H1 (cell line): ENCODE measurements around the gene TNFAIP8. TPM values are rescaled to one million over a fixed set of nuclear protein-coding genes. Genes with fewer than 3 reads are reported as not detected.

Source experiments
- CTCF ChIA-PET: fragments of 300-600 bp; sonication (Branson Sonifier 250); formaldehyde crosslinking; loops from one replicate; lab custom pipeline; 2021; ENCODE audit not compliant: partially characterized antibody; lab: Charles Lee
- POLR2A ChIA-PET: fragments of 300-600 bp; sonication (Branson Sonifier 250); formaldehyde crosslinking; loops from one replicate; lab custom pipeline; 2021; ENCODE audit warnings: inconsistent platforms; ENCODE audit not compliant: partially characterized antibody; lab: Charles Lee
- DNase-seq, 2 experiments: peaks; one replicate each; pipeline versions ENCODE4 v3.0.0 to v3.0.0-alpha.2; 2010 to 2022; ENCODE audit warnings: low spot score in 2 of 2, low read depth in 1 of 2, mixed read lengths in 1 of 2
- FAIRE-seq: peaks from 2 replicates; lab custom pipeline; 2011; peaks lifted over from hg19 to GRCh38; lab: Jason Lieb, UNC
- H2AFZ ChIP-seq: 2 replicates; pipeline ENCODE4 v1.8.1; 2012; ENCODE audit warnings: low read length, inconsistent platforms
- H2AK5ac ChIP-seq: 2 replicates; pipeline ENCODE4 v1.6.1; 2013; ENCODE audit warnings: low read depth, low read length
- H2BK120ac ChIP-seq: replicated peaks from 2 replicates; pipeline ENCODE3; 2013; ENCODE audit warnings: low read depth, low read length, inconsistent platforms
- H2BK12ac ChIP-seq: 2 replicates; pipeline ENCODE4 v1.6.1; 2013; ENCODE audit warnings: low read depth, low read length
- H2BK15ac ChIP-seq: 2 replicates; pipeline ENCODE4 v1.6.1; 2013; ENCODE audit warnings: low read length
- H2BK20ac ChIP-seq: 2 replicates; pipeline ENCODE4 v1.6.1; 2013; ENCODE audit warnings: low read length
- H2BK5ac ChIP-seq: 2 replicates; pipeline ENCODE4 v1.6.1; 2013; ENCODE audit warnings: low read depth, low read length
- H3K14ac ChIP-seq: 2 replicates; pipeline ENCODE4 v1.6.1; 2013; ENCODE audit warnings: inconsistent platforms; ENCODE audit not compliant: insufficient read length
- H3K18ac ChIP-seq: 2 replicates; pipeline ENCODE4 v1.6.1; 2013; ENCODE audit warnings: low read length; ENCODE audit errors: extremely low read depth
- H3K23ac ChIP-seq: 2 replicates; pipeline ENCODE4 v1.6.1; 2013; ENCODE audit warnings: inconsistent platforms; ENCODE audit not compliant: insufficient read length
- H3K23me2 ChIP-seq: 2 replicates; pipeline ENCODE4 v1.6.1; 2013; ENCODE audit warnings: low read depth, low read length
- H3K27ac ChIP-seq: 2 replicates; pipeline ENCODE4 v1.6.1; 2011; ENCODE audit warnings: low read depth, low read length, inconsistent platforms
- H3K27me3 ChIP-seq, 4 experiments: replicated peaks in 1 of 4; 1 replicate in 1 of 4; 2 replicates in 3 of 4; pipeline versions ENCODE4 v1.6.1 to v1.8.1; 2011 to 2013; ENCODE audit warnings: low read length in 3 of 4, mild to moderate bottlenecking in 3 of 4, inconsistent platforms in 2 of 4, mixed read lengths in 2 of 4, moderate library complexity in 1 of 4; ENCODE audit not compliant: control insufficient read depth in 3 of 4, insufficient read depth in 3 of 4; ENCODE audit errors: extremely low read depth in 1 of 4
- H3K36me3 ChIP-seq, 4 experiments: 2 replicates each; pipeline versions ENCODE4 v1.6.1 to v1.8.1; 2011 to 2013; ENCODE audit warnings: mild to moderate bottlenecking in 4 of 4, low read length in 3 of 4, moderate library complexity in 2 of 4, control low read depth in 1 of 4, inconsistent platforms in 1 of 4; ENCODE audit not compliant: insufficient read depth in 4 of 4, control insufficient read depth in 2 of 4
- H3K4ac ChIP-seq: replicated peaks from 2 replicates; pipeline ENCODE3; 2013; ENCODE audit warnings: low read length, low read depth, mixed read lengths, inconsistent platforms; ENCODE audit not compliant: insufficient read length
- H3K4me1 ChIP-seq, 4 experiments: replicated peaks in 1 of 4; 1 replicate in 1 of 4; 2 replicates in 3 of 4; pipeline versions ENCODE4 v1.6.1 to v1.8.1; 2011 to 2013; ENCODE audit warnings: low read length in 3 of 4, inconsistent platforms in 2 of 4, mixed read lengths in 1 of 4; ENCODE audit not compliant: insufficient read depth in 4 of 4, control insufficient read depth in 3 of 4
- H3K4me2 ChIP-seq, 2 experiments: 2 replicates each; pipeline versions ENCODE4 v1.6.1 to v1.8.1; 2011 to 2013; ENCODE audit warnings: low read depth in 2 of 2, low read length in 2 of 2, control low read depth in 1 of 2, inconsistent platforms in 1 of 2, mild to moderate bottlenecking in 1 of 2; ENCODE audit not compliant: insufficient read depth in 1 of 2
- H3K4me3 ChIP-seq, 4 experiments: fragments of 200-600, 300-600 bp in 1 of 4; sonication (generic), shearing (Covaris generic), sonication (Bioruptor Twin) in 1 of 4; 2 replicates each; pipeline versions ENCODE4 v1.5.1 to v1.8.1; 2011 to 2016; ENCODE audit warnings: low read length in 4 of 4, low read depth in 3 of 4, control low read depth in 2 of 4, inconsistent platforms in 2 of 4, mild to moderate bottlenecking in 2 of 4, mixed read lengths in 1 of 4, moderate library complexity in 1 of 4; ENCODE audit not compliant: insufficient read depth in 2 of 4; ENCODE audit errors: extremely low read depth in 1 of 4
- H3K56ac ChIP-seq: replicated peaks from 2 replicates; pipeline ENCODE3; 2013; ENCODE audit warnings: low read depth, mild to moderate bottlenecking, mixed read lengths, low read length, inconsistent platforms; ENCODE audit not compliant: insufficient read length
- H3K79me1 ChIP-seq: 2 replicates; pipeline ENCODE4 v1.6.1; 2013; ENCODE audit warnings: low read depth, low read length, control low read depth
- H3K79me2 ChIP-seq, 2 experiments: 2 replicates each; pipeline versions ENCODE4 v1.6.1 to v1.8.1; 2012 to 2013; ENCODE audit warnings: low read length in 2 of 2, mild to moderate bottlenecking in 2 of 2, inconsistent platforms in 1 of 2; ENCODE audit not compliant: insufficient read depth in 2 of 2, control insufficient read depth in 1 of 2
- H3K9ac ChIP-seq, 4 experiments: replicated peaks in 1 of 4; 1 replicate in 1 of 4; 2 replicates in 3 of 4; pipeline versions ENCODE4 v1.6.1 to v1.8.1; 2011 to 2013; ENCODE audit warnings: low read depth in 3 of 4, low read length in 3 of 4, control low read depth in 2 of 4, mild to moderate bottlenecking in 2 of 4, moderate library complexity in 2 of 4, inconsistent platforms in 1 of 4; ENCODE audit errors: extremely low read depth in 1 of 4
- H3K9me3 ChIP-seq, 2 experiments: 2 replicates each; pipeline versions ENCODE4 v1.6.1 to v1.8.1; 2012 to 2013; ENCODE audit warnings: mild to moderate bottlenecking in 2 of 2, moderate library complexity in 2 of 2, control low read depth in 1 of 2, inconsistent platforms in 1 of 2, low read depth in 1 of 2, low read length in 1 of 2, mixed read lengths in 1 of 2; ENCODE audit not compliant: insufficient read depth in 2 of 2
- H4K20me1 ChIP-seq, 2 experiments: replicated peaks in 1 of 2; 2 replicates each; pipeline versions ENCODE3 to v1.8.1; 2011 to 2013; ENCODE audit warnings: inconsistent platforms in 2 of 2, low read length in 2 of 2, mild to moderate bottlenecking in 1 of 2; ENCODE audit not compliant: insufficient read depth in 2 of 2, control insufficient read depth in 1 of 2
- H4K5ac ChIP-seq: 2 replicates; pipeline ENCODE4 v1.6.1; 2013; ENCODE audit warnings: low read length, low read depth, mixed read lengths, inconsistent platforms; ENCODE audit not compliant: insufficient read length
- H4K8ac ChIP-seq: 2 replicates; pipeline ENCODE4 v1.8.0; 2013; ENCODE audit warnings: mild to moderate bottlenecking, moderate library complexity, low read length, inconsistent platforms; ENCODE audit not compliant: insufficient read depth; ENCODE audit errors: extremely low read depth
- H4K91ac ChIP-seq: replicated peaks from 2 replicates; pipeline ENCODE3; 2013; ENCODE audit warnings: low read length, mixed read lengths, inconsistent platforms; ENCODE audit not compliant: insufficient read length
- ATF3 ChIP-seq: IDR thresholded peaks from 2 replicates; pipeline ENCODE4 v1.6.1; 2011; ENCODE audit warnings: low read depth, mild to moderate bottlenecking, low read length; ENCODE audit not compliant: insufficient read depth
- CTBP2 ChIP-seq: IDR thresholded peaks from 2 replicates; pipeline ENCODE4 v1.7.0; 2011; ENCODE audit warnings: borderline replicate concordance, mild to moderate bottlenecking, moderate library complexity, mixed read lengths, low read length; ENCODE audit not compliant: insufficient read depth, insufficient read length
- HDAC6 ChIP-seq: IDR thresholded peaks from one replicate; pipeline ENCODE4 v1.7.1; 2012; ENCODE audit warnings: low read depth, mild to moderate bottlenecking, inconsistent platforms, low read length, moderate library complexity
- JUN ChIP-seq: IDR thresholded peaks from 2 replicates; pipeline ENCODE4 v1.6.1; 2011; ENCODE audit warnings: low read depth, mild to moderate bottlenecking, improper control_type of control experiment, low read length
- POLR2AphosphoS5 ChIP-seq: IDR thresholded peaks from 2 replicates; pipeline ENCODE4 v1.6.1; 2011; ENCODE audit warnings: low read depth, low read length
- RNF2 ChIP-seq: fragments of 200-900, 300-1000 bp; sonication (generic); IDR thresholded peaks from 2 replicates; pipeline ENCODE4 v1.7.1; 2016; ENCODE audit warnings: borderline replicate concordance, low read depth, mild to moderate bottlenecking, antibody characterized with exemption, low read length; ENCODE audit not compliant: poor library complexity, severe bottlenecking; ENCODE audit errors: missing control alignments
- SIN3A ChIP-seq, 2 experiments: IDR thresholded peaks in 1 of 2; conservative IDR thresholded peaks in 1 of 2; 2 replicates each; pipeline ENCODE4 v1.6.1; 2011 to 2012; ENCODE audit warnings: low read length in 2 of 2, improper control_type of control experiment in 1 of 2, low read depth in 1 of 2, mild to moderate bottlenecking in 1 of 2
- TEAD4 ChIP-seq: IDR thresholded peaks from 2 replicates; pipeline ENCODE4 v1.6.1; 2012; ENCODE audit warnings: low read depth, low read length, inconsistent platforms, mixed read lengths
- WGBS, 2 experiments: shearing (Covaris generic) in 1 of 2; methylation state at CpG; one replicate each; pipeline versions ENCODE4 v1.1.6 to v1.1.7; 2013 to 2015; ENCODE audit warnings: low lambda C conversion rate in 2 of 2, mixed read lengths in 2 of 2, inconsistent platforms in 1 of 2, low coverage in 1 of 2, missing lambda C conversion rate in 1 of 2; ENCODE audit not compliant: insufficient replicate concordance in 2 of 2, insufficient coverage in 1 of 2, insufficient read length in 1 of 2; ENCODE audit errors: extremely low coverage in 1 of 2, missing lambda C conversion rate in 1 of 2; 5-methylcytosine and 5-hydroxymethylcytosine counted together
- polyA plus RNA-seq, 7 experiments: library from polyadenylated mRNA; depleted of rRNA in 3 of 7; stranded (reverse) in 5 of 7; unstranded in 2 of 7; fragments of >200 nt in 5 of 7; fragments of 200-250 nt in 2 of 7; gene quantifications; 1 replicate in 5 of 7; 2 replicates in 1 of 7; 4 replicates in 1 of 7; pipeline versions ENCODE4 v1.2.1 to v1.2.3, GENCODE V29; 2011 to 2013; ENCODE audit warnings: missing spikeins in 2 of 7, mixed read lengths in 2 of 7
- total RNA-seq: library from RNA; stranded (reverse); fragmentation: NEBNext Ultra II Directional; extraction: Animal tissue kit (Norgen Biotek cat#: 25700); gene quantifications from 2 replicates; pipeline ENCODE4 v1.2.1, GENCODE V29; 2021

TNFAIP8 gene
- total and polyA plus RNA-seq, 2 of the 8 experiments (the other 6 are each of a cell fraction or from before 2014, with no cell fraction given) = 12.4 to 19.3 TPM

DNA sequence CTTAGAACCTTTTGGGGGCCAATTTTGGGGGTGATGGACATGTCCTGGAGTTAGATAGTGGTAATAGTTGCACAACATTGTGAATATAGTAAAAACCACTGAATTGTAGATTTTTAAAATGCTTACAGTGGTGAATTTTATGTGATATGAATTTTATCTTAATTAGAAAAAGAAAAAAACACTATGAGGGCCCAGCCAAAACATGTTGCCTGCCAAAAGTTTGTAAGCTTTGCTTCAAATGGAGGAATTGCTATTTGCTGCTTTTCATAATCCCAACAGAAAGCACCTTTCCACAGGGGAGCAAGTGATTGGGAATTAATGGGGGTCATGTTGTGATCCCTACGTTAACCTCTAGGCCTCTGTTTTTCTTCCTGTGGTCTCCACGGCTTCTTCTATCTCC, 19.1 kb downstream of the TNFAIP8 start:
- Histone ChIP-seq H4K20me1 (no peaks in the 10 kb centered on the region), H4K8ac (no peak overlapping the region), H3K79me1 (no peaks in the 10 kb centered on the region), H3K4me1 (peaks cover 0 to 5% (median under 1%) of the 10 kb centered on the region in 4 experiments; a peak in 2 of 7 replicates), H4K91ac (no peak overlapping the region), H2BK5ac (no peak overlapping the region), H3K4ac (no peak overlapping the region), H2AK5ac (no peak overlapping the region), H2BK20ac (no peak overlapping the region), H2BK12ac (no peak overlapping the region), H3K27me3 (no peaks in the 10 kb centered on the region), H3K23me2 (no peaks in the 10 kb centered on the region), H3K18ac (no peak overlapping the region), H3K79me2 (no peaks in the 10 kb centered on the region), H3K4me3 (no peak overlapping the region), H2AFZ (no peak overlapping the region), H3K23ac (no peak overlapping the region), H3K56ac (no peak overlapping the region), H2BK15ac (no peak overlapping the region), H3K9me3 (no peaks in the 10 kb centered on the region), H2BK120ac (no peak overlapping the region), H3K14ac (no peak overlapping the region), H4K5ac (no peak overlapping the region), H3K36me3 (no peaks in the 10 kb centered on the region), H3K9ac (no peak overlapping the region), H3K27ac (no peak overlapping the region), H3K4me2 (no peak overlapping the region)
- ChIA-PET POLR2A (interaction anchor here (2.0 kb wide), 1 partner anchor 14 kb away, joined by 4 read pairs; no protein-coding TSS in a partner anchor), CTCF (interaction anchor here (0.9 to 1.8 kb wide), 2 partner anchors 16 to 37 kb away, joined by 3 to 9 read pairs; no protein-coding TSS in a partner anchor)
- no peak for FAIRE-seq
- DNase-seq = no peak
- 94% methylated on average over 2 of the region's 2 CpGs; no CpG with 5 or more reads in 1 of the 2 experiments for WGBS, 2 experiments
- TF ChIP-seq TEAD4 = no peak
- no peak for TF ChIP-seq HDAC6
- TF ChIP-seq ATF3 = no peak
- no peak for TF ChIP-seq CTBP2
- TF ChIP-seq RNF2 = no peak
- no peak for TF ChIP-seq POLR2AphosphoS5
- TF ChIP-seq JUN = no peak
- TF ChIP-seq SIN3A (conservative IDR thresholded peaks at IDR 0.05 in 1 of 2, IDR thresholded peaks at IDR 0.05 in 1 of 2; ENCODE audit: low read depth in 1 of 2, low read length in 2 of 2) = no peak
